WERI-Rb-1 (cell line): ENCODE data around the gene ZNF148.

Experiments used
- DNase-seq: peaks from one replicate; pipeline ENCODE4 v3.0.0-alpha.2; 2020
- H3K27ac ChIP-seq: fragments of 250-450 bp; sonication (Bioruptor Pico); 2 replicates; pipeline ENCODE4 v1.5.1; 2020; ENCODE audit warnings: mild to moderate bottlenecking, moderate library complexity
- H3K27me3 ChIP-seq: fragments of 250-450 bp; sonication (Bioruptor Pico); 2 replicates; pipeline ENCODE4 v1.5.1; 2021; ENCODE audit warnings: mild to moderate bottlenecking, low read depth, moderate library complexity; ENCODE audit not compliant: insufficient read depth, severe bottlenecking
- H3K36me3 ChIP-seq: fragments of 250-450 bp; sonication (Bioruptor Pico); 2 replicates; pipeline ENCODE4 v1.5.1; 2020; ENCODE audit warnings: mild to moderate bottlenecking, moderate library complexity
- H3K4me3 ChIP-seq: 2 replicates; pipeline ENCODE4 v1.5.1; 2011; ENCODE audit warnings: low read depth, mild to moderate bottlenecking, control low read depth, low read length
- H3K9me3 ChIP-seq: fragments of 250-450 bp; sonication (Bioruptor Pico); 2 replicates; pipeline ENCODE4 v1.5.1; 2021; ENCODE audit warnings: mild to moderate bottlenecking, moderate library complexity; ENCODE audit not compliant: severe bottlenecking
- CTCF ChIP-seq: IDR thresholded peaks from 2 replicates; pipeline ENCODE4 v1.5.1; 2011; ENCODE audit warnings: low read depth, mild to moderate bottlenecking, control low read depth, inconsistent platforms, low read length

ZNF148 gene

GRCh38 chr3:125203731-125204130 is 171.4 kb downstream of the ZNF148 start:
- H3K9me3 ChIP-seq, result no peaks in the 10 kb centered on the region
- no peak overlapping the region for H3K27ac ChIP-seq
- peaks cover 3% of the 10 kb centered on the region; the same call in 1 of the 2 replicates for H3K36me3 ChIP-seq
- H3K4me3 ChIP-seq, result no peak overlapping the region
- no peaks in the 10 kb centered on the region for H3K27me3 ChIP-seq
- DNase-seq, result no peak
- TF ChIP-seq CTCF, result no peak

GRCh38 chr3:125202197-125202596 is 172.9 kb downstream of the ZNF148 start:
- Histone ChIP-seq H3K4me3 (no peak overlapping the region), H3K27ac (no peak overlapping the region), H3K36me3 (peaks cover 3% of the 10 kb centered on the region; the same call in 1 of the 2 replicates), H3K27me3 (no peaks in the 10 kb centered on the region), H3K9me3 (no peaks in the 10 kb centered on the region)
- no peak for DNase-seq
- TF ChIP-seq CTCF, result peak; percentile 19; the same call in 1 of the 2 replicates

- DNase-seq, result no peak
- H3K4me3 ChIP-seq, result no peak overlapping the region
- no peak for TF ChIP-seq CTCF
- no peaks in the 10 kb centered on the region for H3K27me3 ChIP-seq
- no peak overlapping the region for H3K27ac ChIP-seq
- H3K9me3 ChIP-seq, result no peaks in the 10 kb centered on the region
- H3K36me3 ChIP-seq, result peaks cover 3% of the 10 kb centered on the region; the same call in 1 of the 2 replicates
Measured at GRCh38 chr3:125200731-125201139, 174.4 kb downstream of the ZNF148 start.

- no peak for DNase-seq
- H3K4me3 ChIP-seq, result no peak overlapping the region
- H3K9me3 ChIP-seq, result no peaks in the 10 kb centered on the region
- no peaks in the 10 kb centered on the region; the same call in none of the 2 replicates for H3K36me3 ChIP-seq
- no peak overlapping the region for H3K27ac ChIP-seq
- TF ChIP-seq CTCF, result no peak
- H3K27me3 ChIP-seq, result no peaks in the 10 kb centered on the region
Measured at GRCh38 chr3:125194849-125195601, 180.1 kb downstream of the ZNF148 start.

- peaks cover 6% of the 10 kb centered on the region for H3K36me3 ChIP-seq
- H3K27me3 ChIP-seq, result no peaks in the 10 kb centered on the region
- DNase-seq, result no peak
- no peak overlapping the region for H3K4me3 ChIP-seq
- no peak for TF ChIP-seq CTCF
- no peak overlapping the region for H3K27ac ChIP-seq
- no peaks in the 10 kb centered on the region for H3K9me3 ChIP-seq
Measured at GRCh38 chr3:125194061-125194848, 180.9 kb downstream of the ZNF148 start.
